ENCODE data around the gene MYRFL.

Gene MYRFL

GRCh38 chr12:69828897-69829296 lies 3.9 kb downstream of the MYRFL start:
- no peak overlapping the region for H3K18ac ChIP-seq (ENCODE audit: low read depth in 1 of 2, low read length in 2 of 2)

GRCh38 chr12:69833696-69834095 lies 8.7 kb downstream of the MYRFL start:
- no peaks in the 10 kb centered on the region for H3K27me3 ChIP-seq (ENCODE audit: control insufficient read depth in 1 of 2, insufficient read depth in 1 of 2, low read length in 2 of 2)
- H3K79me1 ChIP-seq (replicated peaks; ENCODE audit: low read length, poor library complexity, severe bottlenecking), result no peaks in the 10 kb centered on the region
- H4K8ac ChIP-seq (ENCODE audit: low read length), result no peak overlapping the region
- no peaks in the 10 kb centered on the region for H3K36me3 ChIP-seq (ENCODE audit: control insufficient read depth in 1 of 2, insufficient read depth in 2 of 2, low read depth in 1 of 2, low read length in 2 of 2)
- no peak overlapping the region for H3K23ac ChIP-seq (ENCODE audit: low read length in 2 of 2)
- no peak overlapping the region for H4K91ac ChIP-seq (ENCODE audit: low read length)
- no peak for DNase-seq
- H3K27ac ChIP-seq (ENCODE audit: low read length, poor library complexity, severe bottlenecking), result peak overlapping the region; percentile 75
- no peak overlapping the region for H2BK5ac ChIP-seq (ENCODE audit: low read depth, low read length, poor library complexity, severe bottlenecking)
- H3K4me3 ChIP-seq (ENCODE audit: insufficient read depth in 1 of 2, low read depth in 1 of 2, low read length in 2 of 2), result no peak overlapping the region
- no peak overlapping the region for H3K4ac ChIP-seq (ENCODE audit: low read depth in 1 of 2, low read length in 2 of 2)
- no peak overlapping the region for H2AFZ ChIP-seq (ENCODE audit: low read depth, low read length)
- H2BK120ac ChIP-seq (ENCODE audit: low read depth, low read length), result no peak overlapping the region
- no peak overlapping the region for H3K9ac ChIP-seq (ENCODE audit: low read length)
- H3K4me2 ChIP-seq (ENCODE audit: low read length, poor library complexity, severe bottlenecking), result no peak overlapping the region
- no peak overlapping the region for H2AK5ac ChIP-seq (ENCODE audit: low read length, severe bottlenecking)
- peaks cover 3% of the 10 kb centered on the region for H3K4me1 ChIP-seq (ENCODE audit: control insufficient read depth, insufficient read depth, low read depth, low read length)
- no peaks in the 10 kb centered on the region for H3K9me3 ChIP-seq (ENCODE audit: control insufficient read depth, low read length)
- H3K18ac ChIP-seq (ENCODE audit: low read depth in 1 of 2, low read length in 2 of 2), result no peak overlapping the region
- H3K14ac ChIP-seq (ENCODE audit: low read length in 2 of 2), result no peak overlapping the region
- no CpG with 5 or more reads among the region's 2 CpGs for WGBS
- no peak overlapping the region for H2BK15ac ChIP-seq (ENCODE audit: low read depth, poor library complexity, severe bottlenecking)
- H2BK12ac ChIP-seq (ENCODE audit: low read length in 2 of 2), result no peak overlapping the region

More at GRCh38 chr12:69828897-69829296, 3.9 kb downstream of the MYRFL start:
- Histone ChIP-seq H3K9ac (ENCODE audit: low read length) (no peak overlapping the region), H2BK5ac (ENCODE audit: low read depth, low read length, poor library complexity, severe bottlenecking) (no peak overlapping the region), H4K91ac (ENCODE audit: low read length) (no peak overlapping the region), H3K4ac (ENCODE audit: low read depth in 1 of 2, low read length in 2 of 2) (no peak overlapping the region), H2BK12ac (ENCODE audit: low read length in 2 of 2) (no peak overlapping the region), H2BK15ac (ENCODE audit: low read depth, poor library complexity, severe bottlenecking) (no peak overlapping the region), H3K4me3 (ENCODE audit: insufficient read depth in 1 of 2, low read depth in 1 of 2, low read length in 2 of 2) (no peak overlapping the region), H3K9me3 (ENCODE audit: control insufficient read depth, low read length) (no peaks in the 10 kb centered on the region), H3K4me2 (ENCODE audit: low read length, poor library complexity, severe bottlenecking) (no peak overlapping the region), H3K27me3 (ENCODE audit: control insufficient read depth in 1 of 2, insufficient read depth in 1 of 2, low read length in 2 of 2) (no peaks in the 10 kb centered on the region), H2AFZ (ENCODE audit: low read depth, low read length) (no peak overlapping the region), H4K8ac (ENCODE audit: low read length) (no peak overlapping the region), H3K14ac (ENCODE audit: low read length in 2 of 2) (no peak overlapping the region), H3K36me3 (ENCODE audit: control insufficient read depth in 1 of 2, insufficient read depth in 2 of 2, low read depth in 1 of 2, low read length in 2 of 2) (no peaks in the 10 kb centered on the region), H3K4me1 (ENCODE audit: control insufficient read depth, insufficient read depth, low read depth, low read length) (no peaks in the 10 kb centered on the region), H3K27ac (ENCODE audit: low read length, poor library complexity, severe bottlenecking) (no peak overlapping the region), H3K79me1 (replicated peaks; ENCODE audit: low read length, poor library complexity, severe bottlenecking) (no peaks in the 10 kb centered on the region), H2BK120ac (ENCODE audit: low read depth, low read length) (no peak overlapping the region), H3K23ac (ENCODE audit: low read length in 2 of 2) (no peak overlapping the region), H2AK5ac (ENCODE audit: low read length, severe bottlenecking) (no peak overlapping the region)
- no peak for DNase-seq
- 93% methylated on average over 3 of the region's 5 CpGs for WGBS

GRCh38 chr12:69834147-69834546 lies 9.1 kb downstream of the MYRFL start:
- H3K27ac ChIP-seq (ENCODE audit: low read length, poor library complexity, severe bottlenecking), result peak overlapping the region; percentile 75
- H3K79me1 ChIP-seq (replicated peaks; ENCODE audit: low read length, poor library complexity, severe bottlenecking), result no peaks in the 10 kb centered on the region
- no peak overlapping the region for H3K23ac ChIP-seq (ENCODE audit: low read length in 2 of 2)
- no peak overlapping the region for H3K9ac ChIP-seq (ENCODE audit: low read length)
- no peak overlapping the region for H4K91ac ChIP-seq (ENCODE audit: low read length)
- no peak overlapping the region for H3K4me2 ChIP-seq (ENCODE audit: low read length, poor library complexity, severe bottlenecking)
- H2AK5ac ChIP-seq (ENCODE audit: low read length, severe bottlenecking), result no peak overlapping the region
- peaks cover 3% of the 10 kb centered on the region for H3K4me1 ChIP-seq (ENCODE audit: control insufficient read depth, insufficient read depth, low read depth, low read length)
- no peaks in the 10 kb centered on the region for H3K36me3 ChIP-seq (ENCODE audit: control insufficient read depth in 1 of 2, insufficient read depth in 2 of 2, low read depth in 1 of 2, low read length in 2 of 2)
- no peaks in the 10 kb centered on the region for H3K9me3 ChIP-seq (ENCODE audit: control insufficient read depth, low read length)
- H3K4me3 ChIP-seq (ENCODE audit: insufficient read depth in 1 of 2, low read depth in 1 of 2, low read length in 2 of 2), result no peak overlapping the region
- H2BK5ac ChIP-seq (ENCODE audit: low read depth, low read length, poor library complexity, severe bottlenecking), result no peak overlapping the region
- H3K4ac ChIP-seq (ENCODE audit: low read depth in 1 of 2, low read length in 2 of 2), result no peak overlapping the region
- H3K27me3 ChIP-seq (ENCODE audit: control insufficient read depth in 1 of 2, insufficient read depth in 1 of 2, low read length in 2 of 2), result no peaks in the 10 kb centered on the region
- WGBS, result 88% methylated on average over 2 of the region's 2 CpGs
- no peak for DNase-seq
- H2BK15ac ChIP-seq (ENCODE audit: low read depth, poor library complexity, severe bottlenecking), result no peak overlapping the region
- H2AFZ ChIP-seq (ENCODE audit: low read depth, low read length), result no peak overlapping the region
- no peak overlapping the region for H2BK12ac ChIP-seq (ENCODE audit: low read length in 2 of 2)
- no peak overlapping the region for H3K18ac ChIP-seq (ENCODE audit: low read depth in 1 of 2, low read length in 2 of 2)
- H4K8ac ChIP-seq (ENCODE audit: low read length), result no peak overlapping the region
- H2BK120ac ChIP-seq (ENCODE audit: low read depth, low read length), result no peak overlapping the region
- no peak overlapping the region for H3K14ac ChIP-seq (ENCODE audit: low read length in 2 of 2)

- no peak overlapping the region for H3K4me2 ChIP-seq (ENCODE audit: low read length, poor library complexity, severe bottlenecking)
- H3K79me1 ChIP-seq (replicated peaks; ENCODE audit: low read length, poor library complexity, severe bottlenecking), result no peaks in the 10 kb centered on the region
- H3K27me3 ChIP-seq (ENCODE audit: control insufficient read depth in 1 of 2, insufficient read depth in 1 of 2, low read length in 2 of 2), result no peaks in the 10 kb centered on the region
- no peak overlapping the region for H3K4me3 ChIP-seq (ENCODE audit: insufficient read depth in 1 of 2, low read depth in 1 of 2, low read length in 2 of 2)
- no peak overlapping the region for H2BK15ac ChIP-seq (ENCODE audit: low read depth, poor library complexity, severe bottlenecking)
- no peak overlapping the region for H3K9ac ChIP-seq (ENCODE audit: low read length)
- H2BK12ac ChIP-seq (ENCODE audit: low read length in 2 of 2), result no peak overlapping the region
- H4K8ac ChIP-seq (ENCODE audit: low read length), result no peak overlapping the region
- no peak overlapping the region for H3K18ac ChIP-seq (ENCODE audit: low read depth in 1 of 2, low read length in 2 of 2)
- H3K36me3 ChIP-seq (ENCODE audit: control insufficient read depth in 1 of 2, insufficient read depth in 2 of 2, low read depth in 1 of 2, low read length in 2 of 2), result no peaks in the 10 kb centered on the region
- H2AK5ac ChIP-seq (ENCODE audit: low read length, severe bottlenecking), result no peak overlapping the region
- H3K9me3 ChIP-seq (ENCODE audit: control insufficient read depth, low read length), result no peaks in the 10 kb centered on the region
- no peak overlapping the region for H3K14ac ChIP-seq (ENCODE audit: low read length in 2 of 2)
- H2AFZ ChIP-seq (ENCODE audit: low read depth, low read length), result no peak overlapping the region
- no peak overlapping the region for H4K91ac ChIP-seq (ENCODE audit: low read length)
- H3K4me1 ChIP-seq (ENCODE audit: control insufficient read depth, insufficient read depth, low read depth, low read length), result peaks cover 3% of the 10 kb centered on the region
- no peak overlapping the region for H2BK120ac ChIP-seq (ENCODE audit: low read depth, low read length)
- no peak for DNase-seq
- no peak overlapping the region for H3K4ac ChIP-seq (ENCODE audit: low read depth in 1 of 2, low read length in 2 of 2)
- no peak overlapping the region for H3K23ac ChIP-seq (ENCODE audit: low read length in 2 of 2)
- H3K27ac ChIP-seq (ENCODE audit: low read length, poor library complexity, severe bottlenecking), result peak overlapping the region; percentile 75
- H2BK5ac ChIP-seq (ENCODE audit: low read depth, low read length, poor library complexity, severe bottlenecking), result no peak overlapping the region
Observed at GRCh38 chr12:69834576-69834975, 9.5 kb downstream of the MYRFL start.
